Effector CD8-positive, alpha-beta T cell (primary cell): Measurements from ENCODE around the gene STEAP3.

Source experiments
- DNase-seq: peaks from one replicate; lab custom pipeline; 2025; lab: John Stamatoyannopoulos, UW

STEAP3 gene

DNA sequence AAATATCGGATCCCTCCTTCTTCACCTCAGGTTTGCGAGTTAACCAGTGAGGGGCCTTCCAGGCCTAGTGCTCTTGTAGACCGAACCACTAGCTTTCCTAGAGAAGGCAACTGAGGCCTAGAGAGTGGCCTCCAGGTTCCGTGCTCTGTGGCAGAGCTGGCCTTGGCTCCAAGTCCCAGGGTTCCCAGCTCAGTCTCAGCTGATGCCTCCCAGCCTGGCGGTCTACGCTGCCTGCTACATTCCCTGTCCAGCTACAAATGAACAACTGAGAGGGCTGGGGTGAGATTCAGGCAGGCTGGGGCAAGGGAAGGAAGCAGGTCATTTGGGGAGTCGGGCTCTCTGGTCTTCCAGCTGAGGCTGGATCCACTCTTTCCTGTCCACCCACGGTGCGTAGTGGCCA lies 2.3 kb downstream of the STEAP3 start:
- no peak for DNase-seq

DNA sequence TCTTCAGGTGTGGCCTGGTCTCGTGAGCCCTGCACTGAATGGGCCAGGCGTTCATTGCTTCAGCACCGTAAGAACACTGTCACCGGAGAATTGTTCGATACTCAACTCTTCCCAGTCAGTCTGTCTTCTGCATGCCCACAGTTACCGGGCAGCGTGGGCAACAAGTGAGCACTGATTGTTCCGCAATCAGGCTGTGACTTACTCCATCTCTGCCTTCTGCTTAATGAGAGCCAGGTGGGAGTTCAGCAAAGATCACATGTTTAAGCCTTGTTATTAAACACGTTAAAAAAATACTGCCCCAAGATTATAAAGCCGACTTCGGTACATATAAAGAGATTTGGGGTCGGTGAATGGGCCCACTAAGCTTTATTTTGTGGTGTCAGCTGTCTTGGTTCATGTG lies 3.7 kb downstream of the STEAP3 start:
- no peak for DNase-seq

DNA sequence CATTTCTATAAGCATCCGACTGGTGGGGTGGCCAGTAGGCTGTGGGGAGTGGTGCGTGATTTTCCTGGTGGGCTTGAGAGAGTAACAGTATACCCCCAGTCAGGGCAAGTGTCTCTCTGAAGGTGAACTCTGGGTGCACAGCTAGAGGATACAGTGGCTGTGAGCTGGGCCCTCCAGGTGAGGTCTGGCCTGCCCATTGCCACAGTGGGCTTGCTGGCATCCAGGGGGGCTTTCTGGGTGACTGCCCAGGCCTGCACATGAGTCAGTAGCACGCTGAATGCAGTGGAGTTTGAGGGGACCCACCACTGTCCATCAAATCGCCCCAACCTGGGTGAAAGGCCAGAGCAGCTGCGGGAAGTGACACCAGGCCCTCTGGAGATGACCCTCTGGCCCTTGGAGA lies 4.5 kb downstream of the STEAP3 start:
- DNase-seq = no peak

DNA sequence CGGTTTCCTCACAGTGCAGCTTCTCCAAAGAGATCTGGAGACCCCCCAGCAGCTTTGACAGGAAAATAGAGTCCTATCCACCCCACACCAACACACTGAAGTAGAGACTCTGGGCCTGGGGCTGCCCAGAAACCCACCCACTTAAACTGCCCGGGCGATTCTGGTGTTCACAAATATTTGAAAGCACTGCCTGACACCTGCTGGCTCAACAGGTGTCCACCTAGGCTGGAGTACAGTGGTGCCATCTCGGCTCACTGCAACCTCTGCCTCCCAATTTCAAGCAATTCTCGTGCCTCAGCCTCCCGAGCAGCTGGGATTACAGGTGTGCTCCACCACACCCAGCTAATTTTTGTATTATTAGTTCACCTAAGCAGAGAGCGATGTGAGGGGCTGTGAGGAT lies 5.3 kb downstream of the STEAP3 start:
- DNase-seq = no peak

DNA sequence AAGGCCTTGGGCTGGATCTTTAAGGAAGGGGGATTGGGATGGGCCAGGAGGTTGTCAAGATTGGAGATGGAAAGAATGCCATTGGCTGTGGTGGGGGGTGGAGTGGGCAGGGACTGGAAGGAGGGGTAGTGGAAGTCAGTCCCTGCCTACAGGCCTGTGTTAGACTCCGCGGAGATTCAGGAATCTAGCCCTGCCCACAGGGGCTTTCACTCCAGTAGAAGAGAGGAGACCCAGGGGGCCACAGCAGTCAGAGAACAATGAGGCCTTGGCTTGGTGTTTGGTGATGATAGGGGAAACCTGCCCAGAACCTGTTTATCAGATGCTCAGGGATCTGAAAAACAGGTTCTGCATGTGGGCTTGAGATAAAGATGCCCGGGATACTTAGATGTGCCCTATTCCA lies 6.1 kb downstream of the STEAP3 start:
- no peak for DNase-seq

DNA sequence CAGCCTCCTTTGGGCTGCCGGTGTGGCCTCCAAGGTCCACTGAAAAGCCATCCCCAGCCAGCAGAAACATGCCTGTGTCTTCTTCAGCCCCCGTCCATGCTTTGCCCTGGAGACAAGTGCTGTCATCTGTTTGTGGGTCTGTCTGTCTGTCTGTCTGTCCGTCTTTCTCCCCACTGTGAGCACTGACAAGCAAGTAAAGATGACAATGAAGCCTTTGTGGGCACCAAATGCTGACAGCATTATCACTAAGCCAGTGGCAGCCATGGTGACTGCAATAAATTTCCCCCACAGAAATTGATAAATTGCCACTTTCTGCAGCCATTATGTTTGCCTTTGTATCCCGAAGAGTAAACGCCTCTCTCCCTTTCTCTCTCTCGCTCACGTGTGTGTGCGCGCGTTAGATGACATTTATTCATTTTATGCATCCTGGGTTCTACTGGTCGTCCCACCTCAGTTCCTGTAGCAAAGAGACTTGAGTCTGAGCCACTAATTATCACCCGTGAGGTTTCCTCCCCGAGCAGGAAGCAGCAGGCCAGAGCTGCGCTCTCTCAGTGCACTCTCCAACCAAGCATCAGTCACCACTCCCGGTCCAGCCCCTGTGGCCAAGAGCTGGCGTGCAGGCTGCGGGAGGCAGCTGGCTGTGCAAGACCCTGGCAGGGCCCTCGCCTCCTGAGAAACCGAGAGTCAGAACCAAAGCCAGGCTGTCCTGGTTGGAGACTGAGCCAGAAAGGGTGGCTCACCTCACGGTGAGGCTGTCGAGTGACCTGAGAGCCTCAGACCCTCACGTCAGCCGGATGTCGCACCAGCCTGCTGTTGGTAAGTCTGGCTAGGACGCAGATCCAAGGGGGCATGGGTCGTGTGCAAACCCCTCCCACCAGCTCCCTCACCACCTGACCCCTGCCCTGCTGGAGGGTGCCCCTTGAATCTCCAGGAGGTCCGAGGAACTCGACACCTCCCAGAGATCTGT lies 6.9 kb downstream of the STEAP3 start:
- no peak for DNase-seq

DNA sequence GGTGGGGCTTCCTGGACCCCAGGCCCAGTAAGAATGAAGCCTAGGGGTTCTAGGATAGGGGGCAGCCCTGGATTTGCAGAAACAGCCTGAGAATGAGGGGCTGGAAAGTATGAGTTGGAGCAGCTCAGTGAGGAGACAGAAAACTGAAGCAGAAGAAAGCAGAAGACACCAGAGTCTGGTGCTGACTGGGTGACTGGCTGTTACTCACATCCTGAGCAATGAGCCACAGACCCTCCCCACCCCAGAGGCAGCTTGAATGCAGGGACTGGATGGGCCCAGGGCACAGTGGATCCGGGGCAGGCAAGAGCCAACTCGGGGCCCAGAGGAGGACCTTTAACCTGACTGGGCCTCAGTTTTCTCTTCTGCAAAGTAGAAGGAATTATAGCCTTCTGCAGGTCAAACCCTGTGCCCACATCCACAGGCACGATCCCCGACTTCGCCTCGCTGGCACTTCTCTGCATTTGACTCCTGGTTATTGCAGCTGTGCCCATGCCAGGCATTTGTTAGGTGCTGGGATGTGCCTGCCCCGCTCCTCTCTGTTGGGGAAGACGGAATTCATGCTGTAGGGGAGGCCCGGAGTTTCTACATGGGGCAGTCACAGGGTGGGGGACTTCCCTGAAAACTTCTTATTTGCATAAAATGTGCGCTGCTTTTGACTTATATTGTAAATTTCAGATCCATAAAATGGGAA lies 8.5 kb downstream of the STEAP3 start:
- no peak for DNase-seq

DNA sequence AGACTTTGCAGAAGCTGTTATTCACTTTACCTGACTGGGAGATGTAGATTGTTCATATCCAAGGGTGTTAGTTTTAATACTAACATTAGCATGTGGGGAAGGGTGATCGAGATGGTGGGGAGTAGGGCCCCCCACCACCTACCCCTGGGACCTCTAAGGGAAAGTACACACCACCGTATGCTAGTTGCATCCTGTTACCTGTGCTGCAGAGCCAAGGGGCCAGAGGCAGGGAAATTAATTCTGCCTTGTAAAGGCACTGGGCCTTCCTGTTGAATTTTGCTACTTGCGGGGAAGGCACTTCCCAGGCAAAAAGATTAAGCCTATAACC lies 9.0 kb downstream of the STEAP3 start:
- DNase-seq = no peak

DNA sequence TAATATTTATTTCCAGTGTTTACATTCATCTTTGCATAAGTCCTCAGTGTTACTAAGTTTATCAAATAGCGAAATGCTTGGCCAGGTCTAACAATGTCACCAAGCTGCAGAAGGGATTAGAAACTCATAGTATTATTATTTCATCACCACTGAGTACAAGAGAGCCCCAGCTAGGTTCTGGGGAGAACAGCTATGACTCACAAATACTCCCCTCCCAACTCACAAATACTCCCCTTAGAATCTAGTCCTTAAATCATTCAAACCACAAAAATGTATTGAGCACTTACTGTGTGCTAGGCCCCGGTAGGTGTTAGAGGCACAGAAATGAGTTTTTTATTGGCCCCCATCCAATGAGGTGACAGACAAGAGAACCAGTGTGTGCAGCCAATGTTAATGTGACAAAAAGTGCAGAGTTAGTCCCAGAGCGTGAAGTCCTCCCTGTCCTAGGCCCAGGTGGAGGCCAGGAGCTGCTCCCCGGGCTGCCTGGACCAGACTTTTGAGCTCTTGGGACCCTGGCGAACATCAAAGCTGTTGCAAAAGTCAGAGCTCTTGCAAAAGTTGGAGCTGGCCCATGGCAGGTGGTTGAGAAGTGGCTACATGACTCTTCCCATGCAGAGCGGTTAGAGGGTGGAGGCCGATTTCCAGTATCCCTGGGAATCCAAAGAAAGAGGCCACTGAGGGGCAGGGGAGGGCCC lies 9.8 kb downstream of the STEAP3 start:
- no peak for DNase-seq

DNA sequence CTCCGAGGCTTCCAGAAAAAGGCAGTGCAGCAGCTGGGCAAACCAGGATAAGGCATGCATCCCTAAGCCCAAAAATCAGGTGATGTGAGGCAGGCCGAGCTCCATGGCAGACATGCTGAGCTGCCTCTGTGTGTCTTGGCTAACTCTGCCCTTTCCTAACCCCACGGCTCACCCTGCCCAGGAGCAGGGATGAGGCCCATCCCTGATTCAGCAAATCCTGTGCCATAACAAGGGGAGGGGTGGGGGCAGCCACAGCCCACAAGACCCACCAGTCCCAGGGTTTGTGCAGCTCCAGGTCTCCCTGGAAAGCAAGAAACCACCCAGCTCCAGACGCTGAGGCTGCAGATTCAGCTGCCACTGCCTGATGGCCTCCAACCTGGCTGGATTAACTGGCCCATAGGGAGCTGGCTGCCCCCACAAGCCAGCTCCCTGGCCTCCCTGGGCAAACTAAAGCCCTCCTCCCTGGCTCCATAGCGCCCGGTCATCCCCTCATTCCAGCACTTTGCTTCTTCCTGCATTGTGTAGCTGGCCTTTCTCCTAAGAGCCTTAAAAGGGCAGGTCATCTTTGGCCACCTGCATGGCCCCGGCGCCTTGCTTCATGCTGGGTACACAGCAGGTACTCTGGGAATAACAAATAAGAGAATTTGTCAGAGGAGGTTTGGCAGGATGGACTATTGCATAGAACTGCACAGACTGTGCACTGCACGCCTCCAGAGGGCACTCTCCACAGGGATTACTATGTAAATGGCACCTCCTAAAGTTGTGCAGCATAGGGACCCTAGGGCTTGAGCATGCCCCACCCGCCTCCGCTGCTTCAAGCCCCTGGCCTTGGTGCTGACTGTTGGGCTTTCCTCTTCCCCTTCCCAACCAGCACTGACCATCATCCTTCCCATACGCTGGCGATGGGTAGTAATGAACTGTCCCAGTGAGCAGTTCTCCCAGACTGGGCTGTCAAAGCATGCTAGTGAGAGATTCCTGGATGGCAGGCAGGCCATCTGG lies 10.7 kb downstream of the STEAP3 start:
- DNase-seq = no peak

DNA sequence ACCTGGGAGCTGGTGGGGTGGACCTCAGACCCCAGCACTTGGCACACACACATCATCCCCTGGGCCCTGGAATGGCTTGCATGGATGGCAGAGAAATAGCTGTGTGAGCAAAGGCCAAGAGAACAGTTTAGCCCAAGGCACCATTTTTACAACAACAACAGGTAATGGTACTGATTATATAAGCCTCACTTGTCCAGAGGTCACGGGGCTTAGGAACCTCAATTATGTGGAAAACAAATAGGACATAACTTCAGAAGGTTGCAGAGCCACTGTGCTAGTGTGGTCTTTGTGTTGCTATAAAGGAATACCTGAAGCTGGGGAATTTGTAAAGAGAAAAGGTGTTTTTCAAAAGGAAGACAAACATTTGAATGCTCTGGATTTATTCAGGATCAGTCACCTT lies 13.2 kb downstream of the STEAP3 start:
- no peak for DNase-seq

DNA sequence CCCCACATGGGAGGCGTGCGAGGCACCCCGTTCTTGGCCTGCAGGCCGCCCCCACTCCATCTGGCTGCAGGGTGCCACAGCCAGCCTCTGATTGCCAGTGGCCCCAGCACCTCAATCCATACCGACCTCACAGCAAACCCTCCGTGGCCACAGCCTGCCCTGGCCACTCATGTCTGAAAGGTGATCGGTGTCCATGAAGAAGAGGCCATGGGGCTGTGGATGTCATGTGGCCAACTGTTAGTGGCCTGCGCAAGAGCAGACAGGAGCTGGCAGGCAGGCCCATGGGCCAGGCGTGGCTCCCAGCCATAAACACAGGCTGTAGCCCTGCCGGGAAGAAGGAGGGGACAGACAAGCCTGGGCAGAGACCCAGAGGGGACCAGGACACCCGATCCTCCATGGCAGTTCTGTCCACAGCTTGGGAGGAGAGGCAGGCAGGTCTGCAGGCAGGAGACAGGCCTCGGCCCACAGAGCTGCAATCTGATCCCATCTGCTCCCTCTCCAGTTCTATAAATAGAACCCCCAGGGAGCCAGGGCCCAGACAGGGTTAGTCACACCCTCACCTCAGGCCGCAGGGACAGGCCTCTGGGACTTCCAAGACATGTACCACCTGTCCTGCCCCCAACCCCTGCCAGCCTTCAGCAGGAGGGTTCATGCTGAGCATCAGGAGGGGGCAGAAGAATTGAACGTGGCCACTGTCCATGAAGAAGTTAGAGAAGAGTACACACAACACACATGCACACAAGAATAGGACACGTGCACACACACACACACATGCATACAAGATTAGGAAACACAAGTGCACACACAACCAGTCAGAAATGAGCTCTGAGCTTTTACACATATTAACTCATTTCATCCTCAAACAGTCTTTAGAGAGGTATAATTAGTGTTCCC lies 16.9 kb downstream of the STEAP3 start:
- no peak for DNase-seq

DNA sequence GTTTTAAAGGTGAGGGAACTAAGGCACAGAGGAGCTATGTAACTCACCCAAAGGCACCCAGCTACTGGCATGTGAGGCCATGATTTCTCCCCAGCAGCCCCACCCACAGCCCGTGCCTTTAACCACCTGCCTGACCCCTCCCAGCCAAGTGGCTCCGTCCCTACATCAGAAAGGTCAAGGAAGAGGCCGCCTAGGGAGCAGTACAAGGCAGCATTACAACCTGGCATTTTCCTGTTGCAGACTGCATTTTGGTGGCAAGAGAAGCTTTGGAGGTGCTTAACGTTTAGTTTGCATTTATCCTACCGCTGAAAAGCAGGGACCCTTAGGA lies 17.5 kb downstream of the STEAP3 start:
- DNase-seq = no peak

DNA sequence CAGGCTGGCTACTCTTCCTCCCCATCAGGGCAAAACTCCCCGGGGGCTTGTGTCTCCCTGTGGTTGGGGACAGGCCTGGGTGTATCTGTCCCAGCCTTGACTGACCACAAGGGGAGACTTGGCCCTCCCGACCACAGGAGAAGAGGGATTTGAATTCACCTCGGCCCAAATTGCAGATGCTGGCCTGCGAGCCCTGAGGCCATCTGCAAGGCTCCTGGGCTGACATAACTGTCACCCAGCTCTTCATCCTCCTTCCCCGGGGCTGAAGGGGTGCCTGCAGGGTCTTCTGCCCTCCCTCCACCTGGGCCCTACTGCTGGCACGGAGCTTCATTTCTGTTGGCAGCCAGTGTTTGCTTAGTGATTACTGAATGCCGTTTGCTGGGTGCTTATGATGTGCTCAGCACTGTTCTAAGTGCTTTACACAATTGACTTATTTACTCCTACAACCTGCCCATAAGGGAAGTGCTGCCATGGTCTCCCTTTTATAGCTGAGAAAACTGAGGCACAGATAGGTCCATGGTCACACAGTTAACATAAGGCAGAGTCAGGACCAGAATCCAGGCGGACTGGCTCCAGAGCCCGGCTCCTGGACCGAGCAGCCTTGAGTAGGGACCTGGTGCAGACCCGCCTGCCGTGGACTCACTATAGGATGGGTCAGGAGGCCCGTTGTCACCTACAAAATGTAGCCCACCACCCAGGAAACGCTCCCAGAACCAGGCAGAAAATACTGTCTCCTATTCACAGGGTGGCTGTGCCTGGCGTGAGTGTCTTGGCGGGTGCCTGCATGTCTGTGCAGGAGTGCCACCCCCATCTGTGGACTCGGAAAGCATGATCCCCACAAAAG lies 18.9 kb downstream of the STEAP3 start:
- DNase-seq = no peak

DNA sequence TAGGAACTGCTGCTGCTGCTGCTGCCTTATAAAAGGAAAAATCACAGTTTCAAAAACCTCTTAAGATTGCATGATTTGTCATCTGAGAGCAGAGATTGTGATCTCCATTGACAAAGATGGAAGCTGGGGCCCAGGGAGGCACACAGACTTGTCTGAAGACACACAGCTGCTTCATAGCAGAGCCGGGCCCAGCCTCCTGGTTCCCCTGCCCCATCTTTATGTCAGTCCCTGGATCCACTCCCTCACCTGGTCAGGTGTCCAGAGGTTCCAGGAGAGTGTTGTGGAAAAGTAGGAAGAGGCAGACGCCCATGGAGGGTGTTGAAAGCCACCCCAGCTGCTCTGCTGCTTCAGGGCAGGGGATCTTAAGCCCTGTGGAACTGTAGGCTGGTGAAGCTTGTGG lies 20.0 kb downstream of the STEAP3 start:
- DNase-seq = no peak

DNA sequence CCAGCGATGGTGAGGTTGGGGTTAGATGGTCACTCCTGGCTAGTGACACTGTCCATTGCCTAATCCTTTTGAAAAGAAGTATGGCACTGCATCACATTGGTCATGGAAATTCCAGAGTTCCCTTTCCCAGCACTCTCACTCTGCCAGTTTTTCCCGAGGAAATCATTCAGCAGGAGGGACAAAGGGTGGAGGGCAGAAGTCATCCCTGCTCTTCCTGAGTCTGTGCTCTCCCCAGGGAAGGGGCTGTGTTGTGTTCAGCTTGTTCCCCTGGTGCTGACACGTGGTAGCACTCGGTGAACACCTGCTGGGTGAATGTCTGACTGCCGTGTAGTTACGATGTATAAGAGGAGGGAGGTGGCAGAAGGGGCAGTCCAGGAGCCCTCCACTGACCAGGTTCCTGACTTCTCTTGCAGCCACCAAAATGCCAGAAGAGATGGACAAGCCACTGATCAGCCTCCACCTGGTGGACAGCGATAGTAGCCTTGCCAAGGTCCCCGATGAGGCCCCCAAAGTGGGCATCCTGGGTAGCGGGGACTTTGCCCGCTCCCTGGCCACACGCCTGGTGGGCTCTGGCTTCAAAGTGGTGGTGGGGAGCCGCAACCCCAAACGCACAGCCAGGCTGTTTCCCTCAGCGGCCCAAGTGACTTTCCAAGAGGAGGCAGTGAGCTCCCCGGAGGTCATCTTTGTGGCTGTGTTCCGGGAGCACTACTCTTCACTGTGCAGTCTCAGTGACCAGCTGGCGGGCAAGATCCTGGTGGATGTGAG lies 21.6 kb downstream of the STEAP3 start:
- DNase-seq = no peak

DNA sequence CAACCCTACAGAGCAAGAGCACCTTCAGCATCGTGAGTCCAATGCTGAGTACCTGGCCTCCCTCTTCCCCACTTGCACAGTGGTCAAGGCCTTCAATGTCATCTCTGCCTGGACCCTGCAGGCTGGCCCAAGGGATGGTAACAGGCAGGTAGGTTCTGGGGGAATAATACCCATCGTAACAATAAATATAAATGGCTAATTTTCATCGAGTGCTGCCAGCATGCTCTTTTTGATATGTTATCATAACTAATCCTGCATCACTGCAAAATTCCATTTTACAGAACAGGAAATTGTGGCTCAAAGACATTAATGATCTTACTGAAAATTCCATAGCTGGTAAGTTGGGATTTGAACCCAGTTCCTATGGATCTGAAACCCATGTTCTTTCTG lies 22.2 kb downstream of the STEAP3 start:
- no peak for DNase-seq

DNA sequence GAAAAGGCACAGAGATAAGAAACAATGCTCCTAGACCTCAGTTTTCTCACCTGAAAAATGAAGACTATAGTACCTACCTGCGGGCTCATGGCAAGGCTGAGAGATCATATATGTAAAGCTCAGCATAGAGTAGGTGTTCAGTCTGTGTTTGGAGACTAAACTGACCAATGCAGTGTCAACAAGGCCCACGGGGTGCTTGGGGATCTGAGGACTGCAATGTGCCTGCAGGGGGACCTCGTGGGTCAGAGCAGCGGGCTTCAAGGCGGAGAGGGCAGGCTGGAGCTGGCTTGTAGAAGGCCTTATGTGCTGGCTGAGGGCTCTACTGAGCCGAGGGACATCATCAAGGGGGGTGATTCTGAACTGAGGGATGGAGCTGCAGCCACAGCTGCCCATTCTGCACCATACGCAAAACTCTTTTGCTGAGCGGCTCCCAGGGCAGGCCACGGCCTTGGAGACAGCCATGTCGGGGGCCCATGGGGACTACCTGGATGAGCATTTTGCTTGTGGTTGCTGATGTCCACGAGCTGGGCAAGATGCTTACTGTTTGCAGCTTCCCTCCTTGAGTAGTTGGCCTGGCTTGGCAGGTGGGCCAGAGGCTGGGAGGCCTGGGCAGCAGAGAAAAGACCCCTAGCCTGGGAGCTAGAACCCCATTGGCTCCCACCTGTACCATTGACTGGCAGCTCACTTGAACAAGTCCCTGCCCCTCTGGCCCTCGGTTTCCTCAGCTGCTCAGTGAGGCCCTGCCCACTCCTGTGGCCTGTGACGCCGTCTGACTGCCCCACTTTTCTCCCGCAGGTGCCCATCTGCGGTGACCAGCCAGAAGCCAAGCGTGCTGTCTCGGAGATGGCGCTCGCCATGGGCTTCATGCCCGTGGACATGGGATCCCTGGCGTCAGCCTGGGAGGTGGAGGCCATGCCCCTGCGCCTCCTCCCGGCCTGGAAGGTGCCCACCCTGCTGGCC lies 23.5 kb downstream of the STEAP3 start:
- DNase-seq = no peak
